Inferior parietal cortex (tissue), 1 donor: ENCODE measurements around the gene RGS5.
A peak's percentile ranks its signal among the peaks of the same experiment; 100 is the strongest.

Source experiments
- DNase-seq: peaks from one replicate; pipeline ENCODE4 v3.0.0-alpha.2; 2016; ENCODE audit errors: extremely low spot score

Gene RGS5

DNA sequence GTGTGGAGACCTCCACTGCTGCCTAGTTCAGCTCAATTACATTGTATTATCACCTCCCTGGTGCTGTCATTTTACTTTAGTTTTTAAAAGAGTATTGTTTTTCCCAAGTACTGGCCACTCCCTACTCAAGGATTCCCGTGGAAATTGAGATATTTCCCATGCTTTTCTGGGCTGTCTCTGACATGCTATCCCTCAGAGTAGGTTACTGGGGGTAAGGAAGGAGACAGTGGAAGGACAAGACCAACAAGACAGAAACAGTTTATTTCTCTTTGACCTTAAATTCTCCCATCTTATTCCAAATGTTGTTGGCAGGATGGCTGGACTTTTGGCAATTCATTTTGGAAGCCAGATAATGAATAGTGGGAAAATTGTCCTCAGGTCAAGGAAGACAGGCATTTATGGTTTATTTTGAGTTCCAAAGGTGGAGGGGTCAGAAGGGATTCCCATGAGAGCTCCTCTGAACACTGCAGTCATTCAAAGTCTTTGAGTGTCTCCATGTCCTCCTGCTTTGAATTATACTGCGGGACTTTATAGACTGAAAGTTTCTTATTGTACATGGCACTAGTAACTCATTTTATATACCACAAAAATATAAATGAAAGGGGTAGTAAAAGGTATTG, 20.3 kb downstream of the RGS5 start:
- no peak for DNase-seq

DNA sequence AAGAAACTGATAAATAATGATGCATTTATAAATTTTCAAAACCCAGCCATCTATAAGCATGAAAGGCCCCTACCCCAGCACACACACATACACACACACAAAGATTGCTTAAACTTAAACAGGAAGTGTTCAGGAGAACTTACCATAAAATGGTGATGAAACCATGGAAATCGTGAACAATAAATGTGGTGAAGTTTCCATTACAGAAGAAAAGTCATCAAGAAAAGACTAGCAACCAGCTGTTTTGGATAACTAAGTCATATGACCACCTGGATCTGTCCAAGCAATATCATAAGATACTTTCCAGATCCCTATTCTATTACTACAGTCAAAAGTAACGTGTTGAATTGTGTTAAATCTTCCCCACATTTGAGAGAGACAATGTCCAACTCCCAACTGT, 24.1 kb downstream of the RGS5 start:
- DNase-seq, result no peak

DNA sequence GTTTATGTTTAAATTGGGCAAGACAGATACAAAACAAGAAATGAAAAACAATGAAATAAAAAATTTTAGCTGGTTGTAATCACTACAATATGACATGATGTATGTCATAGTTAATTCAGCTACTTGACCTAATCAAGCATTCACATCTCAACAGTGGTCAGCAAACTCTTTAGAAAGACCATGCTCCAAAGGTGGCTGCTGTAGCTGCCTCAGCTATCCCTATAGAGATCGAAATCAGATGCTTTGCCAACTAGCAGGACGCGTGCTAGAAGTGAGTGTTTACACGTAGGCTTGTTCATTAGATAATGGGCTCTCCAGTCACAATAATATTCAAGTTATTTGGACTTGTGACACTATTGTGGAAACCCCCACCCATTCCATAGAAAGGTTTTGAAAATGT, 25.9 kb downstream of the RGS5 start:
- no peak for DNase-seq

DNA sequence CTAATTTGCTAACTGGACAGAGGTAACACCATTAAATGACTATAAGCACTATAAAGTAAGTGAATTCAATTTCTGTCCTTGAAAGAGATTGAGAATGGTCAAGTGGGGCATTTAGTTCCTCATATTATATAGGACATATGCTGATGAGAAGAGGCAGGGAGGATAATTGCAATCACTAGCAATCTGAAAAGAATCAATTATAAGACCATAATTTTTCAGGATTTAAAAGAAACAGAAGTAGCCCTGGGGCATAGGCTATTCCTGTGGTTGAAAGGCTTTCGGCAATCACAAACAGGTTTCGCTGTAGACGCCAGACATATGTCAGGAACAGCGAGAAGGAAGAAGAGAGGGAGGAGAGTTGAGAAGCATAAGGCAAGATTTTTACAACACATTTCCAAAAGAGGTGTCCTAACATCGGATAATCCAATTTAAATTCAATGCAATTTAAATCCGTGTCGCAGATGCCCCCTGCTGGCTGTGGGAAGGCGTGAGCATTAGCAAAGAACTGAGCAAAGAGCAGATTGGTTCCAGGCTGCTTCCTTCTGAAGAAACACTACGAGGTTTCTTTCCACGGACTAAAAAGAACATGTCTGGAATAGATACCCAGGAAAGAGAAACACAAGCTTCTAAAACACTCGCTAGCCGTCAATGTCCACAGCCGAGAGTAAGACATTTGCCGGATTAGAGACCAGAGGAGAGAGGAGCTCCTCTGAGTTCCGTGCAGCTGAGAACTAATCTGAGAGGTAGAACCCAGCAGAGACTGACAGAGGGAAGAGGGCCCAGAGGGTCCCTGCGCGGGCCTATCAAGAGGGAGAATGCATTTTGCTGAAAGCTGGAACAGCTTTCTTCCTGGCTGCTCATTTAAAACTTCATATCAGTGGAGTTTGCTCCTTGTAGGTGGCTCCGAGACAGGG, 27.9 kb downstream of the RGS5 start:
- peak; percentile 83 for DNase-seq

DNA sequence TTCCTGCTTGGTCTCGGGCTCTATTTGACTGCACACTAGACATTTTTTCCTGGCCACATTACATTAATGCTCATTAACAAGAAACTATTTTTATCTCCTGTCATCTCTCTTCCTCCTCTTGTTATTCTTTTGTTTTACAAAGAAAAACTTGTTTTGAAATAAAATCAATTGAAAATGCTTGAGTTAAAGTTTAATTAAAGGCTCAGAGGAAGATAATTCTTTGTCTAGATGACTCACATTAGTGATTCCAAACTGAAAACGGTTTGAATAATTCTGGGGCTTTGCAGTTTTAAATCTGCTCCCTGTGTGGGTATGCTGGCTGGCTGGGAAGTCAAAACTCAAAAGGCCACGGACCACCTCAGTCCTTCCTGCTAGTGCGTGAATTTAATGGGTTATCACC, 29.6 kb downstream of the RGS5 start:
- no peak for DNase-seq

DNA sequence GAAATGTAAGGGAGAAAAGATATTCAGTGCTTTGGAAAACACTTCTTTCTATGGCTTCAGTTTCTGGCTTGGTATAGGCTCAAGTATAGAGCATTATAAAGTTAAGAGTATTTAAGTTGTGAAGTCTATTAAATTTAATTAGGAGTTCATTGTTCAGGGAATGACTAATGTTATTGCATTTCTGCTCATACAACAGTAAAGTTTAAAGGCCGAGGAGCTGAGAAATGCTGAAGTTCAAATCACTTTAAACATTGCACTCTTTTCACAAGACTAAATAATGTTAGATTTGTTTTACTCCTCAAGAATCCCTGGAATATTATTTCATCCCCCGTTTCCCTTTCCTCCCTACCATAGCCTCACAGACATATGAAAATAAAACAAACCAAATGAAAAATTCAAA, 30.1 kb downstream of the RGS5 start:
- no peak for DNase-seq

DNA sequence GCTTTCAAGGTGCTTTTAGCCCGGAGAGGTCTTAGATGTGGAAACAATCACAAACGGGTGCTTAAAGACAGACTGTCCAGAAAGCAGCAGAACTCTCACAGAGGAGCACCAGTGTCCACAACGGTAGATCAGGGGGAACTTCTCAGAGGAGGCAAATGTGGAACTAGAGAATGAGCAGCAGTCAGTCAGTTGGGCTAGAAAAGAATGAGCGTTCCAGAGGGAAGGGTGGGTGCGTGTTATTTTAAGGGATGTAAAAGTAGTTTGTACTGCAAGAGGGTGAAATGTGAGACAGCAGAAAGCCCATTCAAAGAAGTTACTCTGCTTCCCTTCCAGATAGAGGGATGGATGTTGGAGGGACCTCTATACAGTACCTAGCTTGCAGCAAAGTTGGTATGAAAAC, 30.9 kb downstream of the RGS5 start:
- no peak for DNase-seq

DNA sequence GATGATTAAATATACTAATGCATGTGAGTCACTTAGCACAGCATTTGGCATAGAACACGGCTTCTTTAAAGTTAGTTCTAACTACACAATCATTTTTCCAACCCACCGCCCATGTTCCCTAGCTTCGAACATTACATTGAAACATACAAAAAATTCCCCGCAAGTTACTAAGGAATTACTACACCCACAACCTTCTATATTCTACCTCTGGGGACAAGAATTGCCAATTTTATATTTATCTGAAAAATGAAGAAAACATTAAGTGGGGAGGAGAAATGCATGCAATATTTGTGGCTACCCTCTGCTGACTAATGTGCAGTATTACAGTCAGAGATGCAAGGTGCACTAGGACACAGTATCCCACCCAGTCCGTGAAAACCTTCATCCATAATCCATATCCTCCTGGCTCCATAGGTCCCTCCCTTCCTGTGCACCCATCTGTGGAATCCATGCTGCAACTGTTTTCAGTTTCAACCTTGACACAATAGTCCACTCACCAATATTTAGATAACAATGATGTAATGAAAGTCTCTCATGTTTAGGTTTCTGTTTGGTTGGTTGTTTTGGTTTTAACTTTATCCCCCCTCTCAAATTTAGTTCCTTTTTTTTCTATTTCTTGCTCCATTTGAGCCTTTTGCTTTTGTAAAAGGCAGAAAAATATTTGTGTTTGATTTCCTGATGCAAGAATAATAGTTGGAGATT, 31.6 kb downstream of the RGS5 start:
- no peak for DNase-seq

DNA sequence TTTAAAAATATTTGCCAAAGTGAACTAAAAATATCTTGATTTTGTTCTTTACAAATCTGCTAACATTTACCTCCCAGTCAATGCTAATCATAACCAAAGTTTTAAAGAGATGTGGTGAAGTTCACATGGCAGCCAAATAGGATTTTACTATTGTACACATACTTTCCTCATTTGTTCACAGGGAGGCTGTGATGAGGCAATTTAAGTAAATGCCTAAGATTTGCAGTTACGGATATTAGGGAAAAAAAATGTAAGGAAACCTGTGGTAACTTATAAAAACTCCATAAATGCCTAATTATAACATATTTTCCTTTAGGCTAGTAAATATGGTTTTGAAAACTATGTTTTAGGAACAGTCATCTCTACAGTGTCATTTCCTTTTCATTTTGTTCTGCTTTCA, 32.4 kb downstream of the RGS5 start:
- DNase-seq, result no peak

DNA sequence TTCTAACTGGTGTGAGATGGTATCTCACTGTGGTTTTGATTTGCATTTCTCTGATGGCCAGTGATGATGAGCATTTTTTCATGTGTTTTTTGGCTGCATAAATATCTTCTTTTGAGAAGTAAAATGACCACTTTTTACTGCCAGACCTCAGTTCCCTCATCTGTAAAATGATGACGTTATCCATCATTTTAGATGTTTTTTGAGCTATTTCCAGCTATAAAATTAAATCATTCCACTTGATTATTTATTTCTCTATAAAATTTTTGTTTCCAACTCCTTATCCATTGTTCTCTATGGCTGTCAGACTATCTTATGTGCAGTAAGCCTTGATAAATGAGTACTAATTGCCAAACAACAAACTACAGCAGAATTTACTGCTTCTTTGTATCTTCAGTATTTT, 33.2 kb downstream of the RGS5 start:
- DNase-seq, result no peak

DNA sequence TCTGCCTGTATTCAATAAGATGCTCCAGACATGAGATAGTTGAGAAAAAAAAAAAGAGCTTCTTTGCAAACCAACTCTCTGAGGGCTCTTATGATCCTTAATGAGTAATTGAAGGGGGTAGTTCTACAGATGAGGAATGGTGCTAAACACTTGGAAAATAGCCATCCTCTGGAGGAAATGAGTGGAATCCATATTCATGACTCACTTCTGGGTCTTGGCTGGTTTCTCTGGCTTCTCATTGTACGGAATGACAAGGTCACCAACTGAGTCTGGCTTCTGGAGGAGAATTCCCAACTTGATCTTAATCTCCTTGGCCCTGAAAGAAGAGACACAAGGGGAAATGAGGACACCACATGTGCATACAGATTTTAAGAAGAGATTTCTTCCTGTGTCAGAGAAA, 34.7 kb downstream of the RGS5 start:
- no peak for DNase-seq

DNA sequence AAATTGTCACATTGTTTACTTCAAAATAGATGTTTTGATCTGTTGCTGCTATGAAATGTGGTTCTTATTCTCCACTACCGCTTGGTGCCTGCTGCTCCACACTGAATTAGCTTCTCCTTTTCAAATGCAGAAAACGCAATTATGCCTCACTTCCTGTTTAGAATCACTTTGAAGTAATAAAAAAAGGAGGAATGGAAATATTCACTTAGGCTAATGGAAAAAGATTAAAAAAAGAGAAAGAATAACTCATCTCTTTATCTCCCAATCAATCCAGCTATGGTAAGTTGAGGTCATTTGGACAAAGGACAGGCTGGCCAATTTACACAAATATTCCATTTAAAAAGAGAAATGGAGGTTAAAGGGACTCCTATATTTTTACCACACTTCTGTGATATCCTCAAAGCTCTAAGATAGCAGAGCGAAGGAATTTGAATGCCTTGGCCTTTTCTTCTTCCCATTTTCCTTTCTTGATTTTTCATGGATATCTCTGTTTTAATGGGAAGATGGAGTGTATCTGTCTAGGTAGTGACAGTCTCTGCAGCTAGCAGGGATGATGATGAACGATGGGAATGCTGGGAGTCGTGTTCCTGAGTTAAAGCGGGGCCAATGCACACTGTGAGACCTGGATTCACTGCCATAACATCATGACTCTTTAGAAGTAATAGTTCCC, 35.7 kb downstream of the RGS5 start:
- DNase-seq, result no peak

DNA sequence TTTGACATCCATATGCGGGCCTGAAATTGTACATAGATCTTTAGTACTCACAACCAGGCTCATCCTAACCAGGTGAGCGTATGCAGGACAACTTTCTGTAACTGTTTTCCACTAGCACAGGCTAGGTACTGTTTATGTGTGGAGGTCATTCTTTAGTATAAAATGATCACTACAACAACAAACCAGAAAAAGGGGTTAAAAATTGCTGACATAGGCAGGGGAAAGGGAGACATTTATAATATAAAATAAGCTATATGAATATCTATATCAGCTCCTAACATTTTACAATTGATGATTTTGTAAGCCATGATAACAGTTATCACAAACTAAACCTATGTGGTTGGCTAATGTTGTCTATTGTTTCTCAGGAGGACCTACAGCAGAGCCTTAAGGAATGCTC, 37.6 kb downstream of the RGS5 start:
- DNase-seq, result no peak

DNA sequence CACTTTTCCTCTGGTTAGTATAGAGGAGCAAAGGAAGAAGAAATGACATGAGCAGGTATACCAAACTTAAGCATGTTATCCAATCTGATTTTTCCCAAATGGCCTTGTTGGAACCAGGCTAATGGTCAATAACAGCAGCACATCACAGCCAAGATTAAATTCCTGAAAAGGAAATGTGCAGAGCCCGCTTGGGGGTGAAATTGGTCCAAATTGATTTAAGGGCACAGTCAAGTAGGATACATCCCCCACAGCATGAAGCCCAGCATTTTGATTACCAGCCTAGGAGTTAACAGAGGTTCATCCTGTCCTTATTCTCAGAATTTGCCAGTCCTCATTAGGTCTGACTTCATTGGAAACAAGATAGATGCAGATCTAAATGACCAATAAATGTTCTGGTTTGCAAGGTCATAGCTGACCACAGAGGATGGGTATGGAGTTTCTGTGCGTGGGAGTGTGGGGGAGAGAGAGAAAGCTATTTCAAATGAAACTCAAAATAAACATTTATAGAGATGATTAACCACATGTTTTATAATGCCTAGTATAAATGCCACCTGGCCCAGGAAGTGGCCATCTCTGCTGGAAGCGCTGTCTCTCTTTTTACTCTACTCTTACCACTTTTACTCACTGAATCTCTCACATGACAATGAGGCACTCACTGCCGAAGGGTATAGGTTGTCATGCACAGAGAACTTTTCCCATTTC, 38.7 kb downstream of the RGS5 start:
- DNase-seq, result no peak

DNA sequence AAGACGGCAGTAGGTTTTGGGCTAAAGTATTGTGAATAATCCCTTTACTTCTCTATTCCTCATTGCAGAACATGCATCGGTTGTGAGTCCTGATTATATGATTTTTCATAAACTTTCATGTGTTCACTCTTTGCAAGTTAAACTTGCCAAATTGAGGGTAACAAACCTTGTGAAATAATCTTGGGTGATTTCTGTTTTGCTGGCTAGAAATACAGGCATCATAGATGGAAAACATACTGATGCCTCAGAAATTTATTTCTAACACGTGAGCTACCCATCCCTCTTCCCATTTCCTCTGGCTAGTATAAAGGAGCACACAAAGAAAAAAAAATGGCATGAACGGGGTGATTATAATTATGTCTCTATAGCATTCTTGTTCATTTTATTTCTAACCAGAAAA, 39.6 kb downstream of the RGS5 start:
- no peak for DNase-seq

DNA sequence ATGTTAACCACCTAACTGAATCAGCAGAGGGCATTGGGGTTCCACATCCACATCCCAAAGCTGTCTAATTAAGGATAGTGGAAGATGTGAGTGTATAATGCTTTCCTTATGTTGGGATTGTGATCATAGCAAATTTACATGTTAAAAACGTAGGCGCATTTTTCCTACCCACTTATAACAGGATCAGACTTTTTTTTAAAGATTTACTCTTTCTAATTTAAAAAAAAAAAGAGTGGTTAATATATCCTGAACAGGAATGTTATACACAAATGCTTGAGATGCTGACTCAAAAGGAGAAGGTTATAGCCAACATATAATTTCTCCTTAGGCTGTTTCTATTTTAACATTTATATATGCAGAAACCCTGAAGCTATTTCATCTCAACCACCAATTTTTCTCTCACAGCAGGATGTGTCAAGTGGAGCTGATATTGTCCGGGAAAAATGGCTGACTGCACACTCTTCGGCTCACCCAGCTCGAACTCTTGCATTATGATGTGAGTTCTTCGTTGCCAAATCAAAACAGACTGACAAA, 40.3 kb downstream of the RGS5 start:
- no peak for DNase-seq

DNA sequence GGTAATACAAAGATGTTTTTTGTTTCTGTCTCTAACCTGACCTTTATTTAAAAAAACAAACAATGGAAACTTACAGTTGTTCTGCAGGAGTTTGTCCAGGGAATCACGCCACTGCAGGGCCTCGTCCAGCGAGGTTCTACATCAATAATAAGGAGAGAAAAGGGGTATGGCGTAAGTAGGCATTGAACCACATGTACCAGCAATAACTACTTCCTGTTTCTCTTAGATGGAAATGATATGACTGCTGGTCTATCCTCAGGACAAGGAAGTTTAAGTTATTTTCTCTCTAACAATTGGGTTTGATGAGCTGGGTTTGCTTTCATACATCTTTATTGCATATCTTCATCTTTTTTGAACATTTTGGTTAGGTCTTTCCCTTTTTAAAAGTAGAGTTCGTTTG, 40.9 kb downstream of the RGS5 start:
- no peak for DNase-seq

DNA sequence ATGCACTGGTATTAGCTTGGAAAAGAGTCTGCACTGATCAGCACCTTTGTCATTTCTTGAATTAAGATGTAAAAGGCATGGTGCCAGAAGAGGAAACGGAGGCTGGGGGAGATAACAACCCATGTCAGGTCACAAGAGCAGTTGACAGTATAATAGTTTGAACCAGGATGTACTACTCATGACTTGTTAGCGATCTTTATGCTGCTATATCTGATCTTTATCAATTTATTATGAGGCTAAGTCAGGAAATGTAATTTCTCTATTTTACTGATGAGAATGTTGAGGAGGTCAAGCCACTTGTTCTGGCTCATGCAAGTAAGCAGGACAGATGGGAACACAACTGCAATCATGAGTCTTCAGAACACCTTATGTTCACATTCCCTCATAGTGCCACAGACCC, 41.4 kb downstream of the RGS5 start:
- no peak for DNase-seq

DNA sequence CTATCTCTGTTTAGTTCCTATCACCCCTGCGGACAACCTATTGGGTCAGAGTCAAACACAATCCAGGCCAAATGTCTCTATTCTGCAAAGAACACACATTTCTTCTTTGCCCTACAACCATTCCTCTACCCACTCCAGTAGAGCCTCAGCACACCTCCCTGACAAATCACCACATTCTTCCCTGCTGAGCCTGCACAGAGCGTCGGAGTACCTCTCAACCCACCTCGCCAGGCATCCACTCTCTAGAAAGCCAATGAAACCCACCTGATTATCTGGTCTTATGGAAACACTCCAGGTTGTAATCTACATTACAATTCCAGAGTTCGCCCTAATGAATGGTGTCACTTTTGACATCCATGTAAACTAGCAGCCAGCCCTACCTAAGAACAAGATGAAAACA, 47.1 kb downstream of the RGS5 start:
- no peak for DNase-seq

DNA sequence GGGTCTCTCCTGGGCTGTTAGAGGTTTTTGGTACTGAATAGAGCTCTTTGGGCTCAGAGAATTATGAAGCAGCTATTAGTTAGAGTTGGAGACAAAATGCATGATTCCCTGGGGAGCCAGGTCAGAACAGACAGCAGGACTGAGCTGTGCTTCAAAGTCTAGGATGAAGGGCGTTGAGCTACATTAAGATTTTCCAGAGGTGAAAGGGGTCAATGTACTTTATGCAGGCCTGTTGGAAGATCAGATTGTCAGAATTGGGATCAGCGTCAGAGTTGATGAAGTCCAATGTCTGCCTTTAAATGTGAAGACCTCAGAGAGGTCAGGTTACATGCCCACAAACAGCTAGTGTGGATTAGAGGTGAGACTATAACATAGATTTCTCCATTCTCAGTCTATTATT, 53.8 kb downstream of the RGS5 start:
- DNase-seq, result no peak

DNA sequence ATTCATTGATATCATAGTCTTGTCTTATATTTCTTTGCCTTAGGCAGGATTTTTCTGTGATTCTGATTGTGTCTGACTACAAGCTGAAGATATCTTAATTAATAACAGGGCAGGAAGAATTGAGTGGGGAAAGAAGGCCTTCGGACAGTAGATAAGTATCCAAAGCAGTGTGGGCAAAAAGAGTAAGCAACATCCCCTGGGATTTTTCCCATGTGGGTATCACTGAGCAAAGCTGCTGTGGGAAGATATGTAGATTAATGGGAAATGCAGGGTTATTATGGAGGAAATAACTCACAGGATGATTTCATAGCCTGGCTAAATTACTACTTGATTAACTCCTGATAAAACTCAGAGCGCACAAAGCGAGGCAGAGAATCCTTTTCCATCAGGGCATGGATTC, 55.7 kb downstream of the RGS5 start:
- no peak for DNase-seq

DNA sequence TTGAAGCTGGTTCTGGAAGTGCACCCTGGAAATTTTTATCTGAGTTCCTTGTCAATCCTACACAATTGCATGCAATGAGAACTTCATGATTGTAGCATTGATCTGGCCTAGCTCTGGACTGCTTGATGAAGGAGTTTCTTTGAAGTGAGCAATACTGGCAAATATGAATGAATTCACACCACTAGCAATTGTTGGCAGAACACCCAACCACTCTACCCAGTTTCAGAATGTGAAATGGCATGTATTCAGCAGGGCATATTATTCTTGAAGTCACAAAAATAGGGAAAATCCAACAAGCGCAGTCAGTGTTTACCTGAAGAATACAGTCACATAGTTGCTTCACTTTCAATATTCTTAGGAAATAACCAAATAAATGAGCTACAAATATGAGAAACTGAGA, 57.3 kb downstream of the RGS5 start:
- DNase-seq, result no peak
